K562 (cell line): ENCODE measurements around the gene RGL2. TPM values are rescaled to one million over a fixed set of nuclear protein-coding genes. Genes with fewer than 3 reads are reported as not detected.
A peak's percentile ranks its signal among the peaks of the same experiment; 100 is the strongest.

ENCODE experiments used
- ATF4 ChIP-seq: fragments of 450-650 bp; formaldehyde crosslinking; IDR thresholded peaks from 2 replicates; pipeline ENCODE4 v1.4.0; 2022; ENCODE audit warnings: mild to moderate bottlenecking, moderate library complexity
- CC2D1A ChIP-seq: fragments of 450-650 bp; IDR thresholded peaks from 2 replicates; pipeline ENCODE4 v1.6.1; 2017; ENCODE audit warnings: mild to moderate bottlenecking
- CGGBP1 ChIP-seq: fragments of 250-450 bp; sonication (Bioruptor Pico); IDR thresholded peaks from 2 replicates; pipeline ENCODE4 v1.9.0; 2021; ENCODE audit warnings: mild to moderate bottlenecking
- CXXC5 ChIP-seq: fragments of 250-450 bp; sonication (Bioruptor Pico); IDR thresholded peaks from 2 replicates; pipeline ENCODE4 v1.8.0; 2022; ENCODE audit warnings: inconsistent platforms, mild to moderate bottlenecking, moderate library complexity
- E2F6 ChIP-seq, 2 experiments: IDR thresholded peaks; 2 replicates each; pipeline ENCODE4 v1.6.1; 2011; ENCODE audit warnings: borderline replicate concordance in 1 of 2, control low read depth in 1 of 2, low read depth in 1 of 2, low read length in 1 of 2, mild to moderate bottlenecking in 1 of 2, mixed read lengths in 1 of 2, moderate library complexity in 1 of 2; ENCODE audit not compliant: insufficient read depth in 1 of 2, insufficient read length in 1 of 2, poor library complexity in 1 of 2, severe bottlenecking in 1 of 2; ENCODE audit errors: extremely low read depth in 1 of 2
- ERF ChIP-seq: fragments of 450-650 bp; formaldehyde crosslinking; IDR thresholded peaks from 2 replicates; pipeline ENCODE4 v1.4.0; 2020; ENCODE audit warnings: mild to moderate bottlenecking, mixed read lengths
- ETV6 ChIP-seq, 3 experiments: fragments of 150-350 bp in 1 of 3; sonication (generic) in 1 of 3; formaldehyde crosslinking in 1 of 3; IDR thresholded peaks; 2 replicates each; pipeline versions ENCODE4 v1.6.1 to v1.8.0; 2014 to 2022; ENCODE audit warnings: borderline replicate concordance in 2 of 3, low read depth in 2 of 3, antibody characterized with exemption in 1 of 3, low read length in 1 of 3, mild to moderate bottlenecking in 1 of 3, missing genetic modification reagents in 1 of 3
- GTF2B ChIP-seq: IDR thresholded peaks from 2 replicates; pipeline ENCODE4 v1.6.1; 2011; ENCODE audit not compliant: insufficient read length; ENCODE audit errors: extremely low read depth
- L3MBTL2 ChIP-seq: fragments of 450-650 bp; IDR thresholded peaks from 2 replicates; pipeline ENCODE4 v1.6.1; 2016; ENCODE audit warnings: mild to moderate bottlenecking, moderate library complexity
- MAZ ChIP-seq, 2 experiments: fragments of 450-650 bp in 1 of 2; sonication (generic) in 1 of 2; formaldehyde crosslinking; IDR thresholded peaks in 1 of 2; conservative IDR thresholded peaks in 1 of 2; 2 replicates each; pipeline versions ENCODE4 v1.4.0 to v1.5.0; 2020; ENCODE audit warnings: mild to moderate bottlenecking in 1 of 2, missing genetic modification reagents in 1 of 2
- MTF1 ChIP-seq: fragments of 250-450 bp; sonication (Bioruptor Pico); IDR thresholded peaks from 2 replicates; pipeline ENCODE4 v1.9.0; 2021; ENCODE audit warnings: moderate library complexity, mild to moderate bottlenecking, inconsistent platforms, borderline replicate concordance
- NCOA2 ChIP-seq, 2 experiments: fragments of 450-650 bp; IDR thresholded peaks; 2 replicates each; pipeline ENCODE4 v1.6.1; 2018; ENCODE audit warnings: mild to moderate bottlenecking in 2 of 2, moderate library complexity in 1 of 2; ENCODE audit not compliant: partially characterized antibody in 2 of 2
- POLR2G ChIP-seq: fragments of 200-400 bp; formaldehyde crosslinking; IDR thresholded peaks from 2 replicates; pipeline ENCODE4 v1.6.1; 2017; ENCODE audit warnings: low read depth, mild to moderate bottlenecking, antibody characterized with exemption, low read length, moderate library complexity
- RBM39 ChIP-seq: fragments of 200-400 bp; formaldehyde crosslinking; optimal IDR thresholded peaks from 2 replicates; pipeline ENCODE3; 2018; ENCODE audit warnings: low read depth, low read length
- TFAP4 ChIP-seq: sonication (generic); formaldehyde crosslinking; IDR thresholded peaks from 2 replicates; pipeline ENCODE4 v1.8.0; 2022; ENCODE audit warnings: missing genetic modification reagents, mild to moderate bottlenecking, moderate library complexity, borderline replicate concordance
- TSC22D4 ChIP-seq: fragments of 450-650 bp; IDR thresholded peaks from 2 replicates; pipeline ENCODE4 v1.6.1; 2016; ENCODE audit warnings: missing genetic modification characterization, missing biosample characterization, control low read depth
- ZNF561 ChIP-seq: fragments of 450-650 bp; formaldehyde crosslinking; conservative IDR thresholded peaks from 2 replicates; pipeline ENCODE4 v1.4.0; 2020; ENCODE audit warnings: mild to moderate bottlenecking, moderate library complexity
- ZNF639 ChIP-seq, 2 experiments: fragments of 200-800 bp in 1 of 2; sonication (Bioruptor generic) in 1 of 2; sonication (generic) in 1 of 2; formaldehyde crosslinking in 1 of 2; IDR thresholded peaks in 1 of 2; conservative IDR thresholded peaks in 1 of 2; 2 replicates each; pipeline versions ENCODE4 v1.5.0 to v1.6.1; 2016 to 2020; ENCODE audit warnings: missing compliant biosample characterization in 1 of 2, missing genetic modification characterization in 1 of 2, missing genetic modification reagents in 1 of 2
- ZNF655 ChIP-seq: fragments of 250-450 bp; sonication (Bioruptor Pico); IDR thresholded peaks from 2 replicates; pipeline ENCODE4 v1.5.0; 2021
- polyA plus RNA-seq, 8 experiments: library from polyadenylated mRNA; depleted of rRNA in 4 of 8; stranded (reverse) in 5 of 8; unstranded in 3 of 8; fragments of >200 nt; fragmentation: Nextera tagmentation in 2 of 8; fragmentation: Illumina TruSeq in 1 of 8; extraction: Ambion mirVana in 2 of 8; extraction: Trizol in 1 of 8; gene quantifications; 2 replicates each; pipeline versions ENCODE4 v1.2.1 to v1.2.3, GENCODE V29; 2011 to 2014; ENCODE audit warnings: inconsistent platforms in 1 of 8, missing spikeins in 1 of 8
- total RNA-seq, 7 experiments: library from RNA; depleted of rRNA in 6 of 7; stranded (reverse); fragments of >200 nt in 6 of 7; fragmentation: Illumina TruSeq in 2 of 7; extraction: Trizol in 2 of 7; gene quantifications; 2 replicates each; pipeline versions ENCODE4 v1.2.1 to v1.2.3, GENCODE V29; 2011 to 2021; ENCODE audit warnings: low replicate concordance in 1 of 7

Gene RGL2
- total and polyA plus RNA-seq, 9 of the 15 experiments (the other 6 are each of a cell fraction or from before 2014, with no cell fraction given), result 1.8 to 57.1 (median 19.5) TPM

GRCh38 chr6:33298773-33299236 lies at the start of gene RGL2 (continued):
- TF ChIP-seq E2F6 (IDR thresholded peaks at IDR 0.05; ENCODE audit: borderline replicate concordance in 1 of 2, extremely low read depth in 1 of 2, insufficient read depth in 1 of 2, insufficient read length in 1 of 2, low read depth in 1 of 2, low read length in 1 of 2, poor library complexity in 1 of 2, severe bottlenecking in 1 of 2) (peak in 1 of 2 experiments; percentile 52), CXXC5 (CRISPR knock-in tag) (peak; percentile 24), ZNF561 (CRISPR knock-in tag) (0 out of 2 replicates have a peak, but pooled peaks have one; percentile 20), CC2D1A (peak; percentile 53; the same call in 1 of the 2 replicates), MTF1 (peak; percentile 45; the same call in 1 of the 2 replicates), POLR2G (peak; percentile 67), MAZ (CRISPR knock-in tag; conservative IDR thresholded peaks at IDR 0.05 in 1 of 2, IDR thresholded peaks at IDR 0.05 in 1 of 2) (peak in 1 of 2 experiments; percentile 90), GTF2B (no peak), ZNF639 (CRISPR knock-in tag; conservative IDR thresholded peaks at IDR 0.05 in 1 of 2, IDR thresholded peaks at IDR 0.05 in 1 of 2) (0 out of 4 replicates have a peak, but pooled peaks of 1 of the 2 experiments have one; percentile 66), TSC22D4 (tag) (no peak), NCOA2 (IDR thresholded peaks at IDR 0.05; ENCODE audit: partially characterized antibody in 2 of 2) (no peak), ERF (peak; percentile 92), CGGBP1 (CRISPR knock-in tag) (peak; percentile 37; the same call in 1 of the 2 replicates), ETV6 (IDR thresholded peaks at IDR 0.05; ENCODE audit: borderline replicate concordance in 1 of 2, low read depth in 2 of 2, low read length in 1 of 2) (peak in 1 of 2 experiments; percentile 9; a peak in 1 of 4 replicates), ETV6 (CRISPR knock-in tag; IDR thresholded peaks at IDR 0.05; ENCODE audit: borderline replicate concordance) (no peak), ZNF655 (CRISPR knock-in tag) (no peak), L3MBTL2 (no peak), RBM39 (no peak), ATF4 (CRISPR knock-in tag) (peak; percentile 51; the same call in 1 of the 2 replicates), TFAP4 (CRISPR knock-in tag) (no peak)
